ENCODE measurements around the gene KCTD18. TPM values are rescaled to one million over a fixed set of nuclear protein-coding genes. Genes with fewer than 3 reads are reported as not detected.

Gene KCTD18
- total RNA-seq, 1 donor from 2014 or later, result 14.6 TPM

DNA sequence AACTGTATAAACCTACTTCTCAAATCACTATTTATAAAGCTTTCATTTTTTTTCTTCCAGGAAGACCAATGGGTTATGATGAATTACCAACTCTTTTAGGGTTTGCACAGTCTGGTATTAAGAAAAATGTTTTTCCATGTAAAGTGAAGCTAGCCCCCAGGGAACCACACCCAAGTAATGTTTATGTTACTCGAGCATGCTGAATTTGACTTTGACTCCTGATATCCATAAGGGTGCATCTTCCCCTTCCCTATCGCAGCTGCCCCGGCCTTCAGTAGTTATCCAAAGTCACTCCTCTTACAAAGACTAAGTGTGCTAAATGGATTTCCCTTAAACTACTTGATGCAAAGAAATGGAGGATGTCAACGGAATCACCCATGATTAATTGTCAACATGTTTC, 21.7 kb downstream of the KCTD18 start:
- H3K9me3 Mint-ChIP-seq, result peaks cover 12% of the 10 kb centered on the region
- no peak overlapping the region for H3K27ac Mint-ChIP-seq
- no peak for DNase-seq (ENCODE audit: low spot score in 2 of 2, unreplicated experiment in 2 of 2)
- H3K27me3 Mint-ChIP-seq (ENCODE audit: low read depth), result no peaks in the 10 kb centered on the region
- peaks cover 33% of the 10 kb centered on the region for H3K36me3 Mint-ChIP-seq
- H3K4me3 Mint-ChIP-seq, result no peak overlapping the region
- peaks cover 29% of the 10 kb centered on the region for H3K4me1 Mint-ChIP-seq
- TF ChIP-seq, protein P1, sequence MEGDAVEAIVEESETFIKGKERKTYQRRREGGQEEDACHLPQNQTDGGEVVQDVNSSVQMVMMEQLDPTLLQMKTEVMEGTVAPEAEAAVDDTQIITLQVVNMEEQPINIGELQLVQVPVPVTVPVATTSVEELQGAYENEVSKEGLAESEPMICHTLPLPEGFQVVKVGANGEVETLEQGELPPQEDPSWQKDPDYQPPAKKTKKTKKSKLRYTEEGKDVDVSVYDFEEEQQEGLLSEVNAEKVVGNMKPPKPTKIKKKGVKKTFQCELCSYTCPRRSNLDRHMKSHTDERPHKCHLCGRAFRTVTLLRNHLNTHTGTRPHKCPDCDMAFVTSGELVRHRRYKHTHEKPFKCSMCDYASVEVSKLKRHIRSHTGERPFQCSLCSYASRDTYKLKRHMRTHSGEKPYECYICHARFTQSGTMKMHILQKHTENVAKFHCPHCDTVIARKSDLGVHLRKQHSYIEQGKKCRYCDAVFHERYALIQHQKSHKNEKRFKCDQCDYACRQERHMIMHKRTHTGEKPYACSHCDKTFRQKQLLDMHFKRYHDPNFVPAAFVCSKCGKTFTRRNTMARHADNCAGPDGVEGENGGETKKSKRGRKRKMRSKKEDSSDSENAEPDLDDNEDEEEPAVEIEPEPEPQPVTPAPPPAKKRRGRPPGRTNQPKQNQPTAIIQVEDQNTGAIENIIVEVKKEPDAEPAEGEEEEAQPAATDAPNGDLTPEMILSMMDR (IDR thresholded peaks at IDR 0.05; ENCODE audit: unreplicated experiment), result no peak

DNA sequence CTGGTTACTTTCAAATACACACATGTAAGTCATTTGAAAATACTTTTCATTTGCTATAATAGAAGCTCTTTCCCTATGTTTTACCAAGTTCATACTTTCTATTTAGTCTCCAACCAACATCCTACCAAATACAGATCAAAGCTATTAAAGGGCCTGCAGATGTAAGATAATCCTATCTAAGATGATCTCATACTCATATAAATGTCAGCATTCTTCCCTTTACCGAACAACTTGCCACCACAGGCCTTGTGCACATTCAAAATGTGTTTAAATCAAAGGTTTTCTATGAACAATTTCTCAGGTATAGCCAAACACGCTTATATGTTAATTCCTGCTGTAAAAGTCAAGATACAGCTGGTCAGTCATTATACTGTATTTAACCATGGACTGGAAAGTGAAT, 23.3 kb downstream of the KCTD18 start:
- Mint-ChIP-seq H3K27ac (peak overlapping the region; percentile 54), H3K4me3 (no peak overlapping the region), H3K9me3 (peaks cover 9% of the 10 kb centered on the region), H3K36me3 (peaks cover 19% of the 10 kb centered on the region), H3K4me1 (peaks cover 38% of the 10 kb centered on the region), H3K27me3 (ENCODE audit: low read depth) (no peaks in the 10 kb centered on the region)
- TF ChIP-seq, protein P1 (IDR thresholded peaks at IDR 0.05; ENCODE audit: unreplicated experiment), result no peak
- no peak for DNase-seq (ENCODE audit: low spot score in 2 of 2, unreplicated experiment in 2 of 2)

DNA sequence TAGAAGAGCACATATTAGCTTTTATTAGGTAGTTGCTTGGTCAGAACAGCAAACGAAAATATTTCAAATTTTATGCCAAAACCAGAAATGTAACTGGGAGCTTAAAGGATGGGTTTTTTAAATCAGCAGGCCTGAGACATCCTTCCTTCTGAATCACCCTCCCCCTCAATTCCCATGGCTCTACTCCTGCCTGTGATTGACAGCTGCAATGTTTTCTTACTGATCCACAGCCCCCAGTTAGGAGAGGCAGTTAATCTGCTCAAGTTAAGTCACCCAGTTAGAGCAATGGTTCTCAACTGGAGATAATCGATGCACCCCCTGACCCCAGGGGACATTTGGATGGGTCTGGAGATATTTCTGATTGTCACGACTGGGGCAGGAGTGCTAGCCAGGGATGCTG, 24.9 kb downstream of the KCTD18 start:
- H3K27me3 Mint-ChIP-seq (ENCODE audit: low read depth), result no peaks in the 10 kb centered on the region
- DNase-seq (ENCODE audit: low spot score in 2 of 2, unreplicated experiment in 2 of 2), result no peak
- H3K27ac Mint-ChIP-seq, result no peak overlapping the region
- TF ChIP-seq, protein P1 (IDR thresholded peaks at IDR 0.05; ENCODE audit: unreplicated experiment), result no peak
- H3K36me3 Mint-ChIP-seq, result peaks cover 6% of the 10 kb centered on the region
- no peak overlapping the region for H3K4me3 Mint-ChIP-seq
- no peaks in the 10 kb centered on the region for H3K9me3 Mint-ChIP-seq
- H3K4me1 Mint-ChIP-seq, result peaks cover 48% of the 10 kb centered on the region

DNA sequence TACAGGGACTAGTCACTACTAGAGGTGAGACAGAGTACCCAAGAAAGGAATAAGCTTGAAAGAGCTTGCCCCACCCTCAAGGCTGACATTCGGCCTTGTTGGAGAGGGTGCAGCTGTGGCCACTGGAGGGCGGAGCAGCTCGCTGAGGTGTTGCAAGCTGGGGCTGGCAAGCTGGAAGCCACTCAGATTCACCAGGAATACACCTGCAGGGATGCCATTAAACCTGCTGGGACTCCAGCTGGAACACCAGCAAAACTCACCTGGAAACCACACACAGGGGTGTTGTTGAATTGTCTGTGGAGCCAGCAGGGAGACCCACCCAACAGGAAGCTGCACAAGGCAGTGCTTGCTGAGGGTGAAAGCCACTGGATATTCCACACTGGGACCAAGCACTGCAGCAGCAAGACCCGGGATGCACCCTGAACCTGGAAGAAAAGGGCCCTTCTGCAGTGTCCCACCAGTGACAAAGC, 26.1 kb downstream of the KCTD18 start:
- Mint-ChIP-seq H3K27ac (peak overlapping the region; percentile 5), H3K4me1 (peaks cover 59% of the 10 kb centered on the region)
- no peak for DNase-seq (ENCODE audit: low spot score in 2 of 2, unreplicated experiment in 2 of 2)

DNA sequence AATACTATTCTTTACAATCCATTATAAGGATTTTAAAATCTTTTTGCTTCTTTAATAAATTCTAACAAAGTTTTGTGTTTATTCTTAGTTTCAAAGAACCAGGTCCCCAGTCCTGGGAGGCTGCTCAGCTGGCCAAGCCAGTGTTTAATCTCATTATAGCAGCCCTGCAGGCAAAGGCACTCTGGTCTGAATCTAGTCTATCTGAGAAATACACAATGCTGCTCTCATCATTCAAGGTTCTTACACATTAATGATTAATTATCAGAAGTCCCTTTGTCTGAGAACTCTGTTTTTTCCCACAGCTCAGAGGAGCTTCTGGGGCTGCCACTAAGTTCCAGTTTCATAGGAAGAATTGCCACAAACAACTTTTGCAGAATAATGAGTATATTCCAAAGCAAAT, 27.7 kb downstream of the KCTD18 start:
- H3K36me3 Mint-ChIP-seq, result peaks cover 8% of the 10 kb centered on the region
- H3K27ac Mint-ChIP-seq, result peak overlapping the region; percentile 86
- H3K9me3 Mint-ChIP-seq, result no peaks in the 10 kb centered on the region
- no peaks in the 10 kb centered on the region for H3K27me3 Mint-ChIP-seq (ENCODE audit: low read depth)
- DNase-seq (ENCODE audit: low spot score in 2 of 2, unreplicated experiment in 2 of 2), result no peak
- H3K4me3 Mint-ChIP-seq, result no peak overlapping the region
- TF ChIP-seq, protein P1 (IDR thresholded peaks at IDR 0.05; ENCODE audit: unreplicated experiment), result no peak
- peaks cover 52% of the 10 kb centered on the region for H3K4me1 Mint-ChIP-seq

More for the DNA sequence above, 26.1 kb downstream of the KCTD18 start:
- no peak overlapping the region for H3K4me3 Mint-ChIP-seq
- no peaks in the 10 kb centered on the region for H3K9me3 Mint-ChIP-seq
- H3K36me3 Mint-ChIP-seq, result peaks cover 2% of the 10 kb centered on the region
- TF ChIP-seq, protein P1 (IDR thresholded peaks at IDR 0.05; ENCODE audit: unreplicated experiment), result peak; percentile 18
- H3K27me3 Mint-ChIP-seq (ENCODE audit: low read depth), result no peaks in the 10 kb centered on the region
